Gastroesophageal sphincter (tissue), 4 donors: Measurements from ENCODE around the gene FAM193A. TPM values are rescaled to one million over a fixed set of nuclear protein-coding genes. Genes with fewer than 3 reads are reported as not detected.

Experiments
- ATAC-seq: fragments of 150-250 bp; one replicate; pipeline ENCODE4 v1.9.1; 2016; ENCODE audit warnings: mild to moderate bottlenecking, moderate library complexity
- H3K27ac ChIP-seq, 4 donors: fragments of 200-600 bp; sonication (generic) in 3 of 4; 1 replicate in 3 of 4; 2 replicates in 1 of 4; pipeline ENCODE4 v1.5.1; 2016 to 2019
- H3K27me3 ChIP-seq: fragments of 200-600 bp; sonication (generic); one replicate; pipeline ENCODE4 v1.5.1; 2019
- H3K36me3 ChIP-seq, 2 donors: fragments of 200-600 bp; sonication (generic); one replicate each; pipeline ENCODE4 v1.5.1; 2019; ENCODE audit warnings: control low read depth in 1 of 2
- H3K4me1 ChIP-seq, 3 donors: fragments of 200-600 bp; sonication (generic); 1 replicate in 2 of 3; 2 replicates in 1 of 3; pipeline ENCODE4 v1.5.1; 2016 to 2019; ENCODE audit warnings: control low read depth in 2 of 3
- H3K4me3 ChIP-seq, 2 donors: fragments of 200-600 bp; sonication (generic); one replicate each; pipeline ENCODE4 v1.5.1; 2019; ENCODE audit warnings: mild to moderate bottlenecking in 1 of 2, moderate library complexity in 1 of 2
- H3K9me3 ChIP-seq, 3 donors: fragments of 200-600 bp; sonication (generic); one replicate each; pipeline ENCODE4 v1.5.1; 2017 to 2019; ENCODE audit warnings: control low read depth in 2 of 3
- CTCF ChIP-seq, 4 experiments: fragments of 200-600 bp in 2 of 4; fragments of 450-650 bp in 2 of 4; sonication (generic) in 1 of 4; IDR thresholded peaks; one replicate each; pipeline ENCODE4 v1.5.1; 2017 to 2019; ENCODE audit warnings: antibody characterized with exemption in 4 of 4, mild to moderate bottlenecking in 2 of 4, moderate library complexity in 2 of 4
- EP300 ChIP-seq: sonication (generic); formaldehyde crosslinking; IDR thresholded peaks from one replicate; pipeline ENCODE4 v1.6.1; 2017; ENCODE audit warnings: antibody characterized with exemption, mild to moderate bottlenecking
- POLR2A ChIP-seq, 2 donors: fragments of 450-650 bp; IDR thresholded peaks; one replicate each; pipeline ENCODE4 v1.6.1; 2017; ENCODE audit warnings: antibody characterized with exemption in 2 of 2, mild to moderate bottlenecking in 2 of 2, moderate library complexity in 1 of 2
- POLR2AphosphoS5 ChIP-seq: sonication (generic); formaldehyde crosslinking; IDR thresholded peaks from one replicate; pipeline ENCODE4 v1.6.1; 2017; ENCODE audit warnings: antibody characterized with exemption
- WGBS, 2 donors: methylation state at CpG; one replicate each; pipeline ENCODE4 v1.1.5; 2018; ENCODE audit warnings: low coverage in 1 of 2; 5-methylcytosine and 5-hydroxymethylcytosine counted together
- total RNA-seq, 4 donors: library from RNA; depleted of rRNA; stranded (reverse); fragments of >200 nt; gene quantifications; one replicate each; pipeline ENCODE4 v1.1.0, GENCODE V29; 2016

Gene FAM193A
- total RNA-seq, 4 donors from 2014 or later, result 24.5 to 35.6 (median 30.2) TPM

GRCh38 chr4:2572866-2573265, 36.4 kb downstream of the FAM193A start:
- no peaks in the 10 kb centered on the region for H3K9me3 ChIP-seq
- 88 to 94% methylated on average over 4 of the region's 4 CpGs for WGBS, 2 donors
- TF ChIP-seq POLR2A (IDR thresholded peaks at IDR 0.05) (no peak), EP300 (no peak), CTCF (IDR thresholded peaks at IDR 0.05) (no peak), POLR2AphosphoS5 (no peak)
- no peaks in the 10 kb centered on the region for H3K27me3 ChIP-seq
- no peak for ATAC-seq
- H3K36me3 ChIP-seq, result peaks cover 0 to 7% of the 10 kb centered on the region in 2 donors
- no peak overlapping the region for H3K27ac ChIP-seq
- peaks cover 0 to 64% (median 22%) of the 10 kb centered on the region in 3 donors for H3K4me1 ChIP-seq
- H3K4me3 ChIP-seq, result no peak overlapping the region

GRCh38 chr4:2574009-2574408, 37.6 kb downstream of the FAM193A start:
- Histone ChIP-seq H3K27ac (no peak overlapping the region), H3K27me3 (no peaks in the 10 kb centered on the region), H3K4me3 (no peak overlapping the region), H3K9me3 (no peaks in the 10 kb centered on the region), H3K4me1 (peaks cover 0 to 68% (median 22%) of the 10 kb centered on the region in 3 donors), H3K36me3 (peaks cover 0 to 7% of the 10 kb centered on the region in 2 donors)
- TF ChIP-seq POLR2AphosphoS5 (no peak), POLR2A (IDR thresholded peaks at IDR 0.05) (no peak), CTCF (IDR thresholded peaks at IDR 0.05) (no peak), EP300 (no peak)
- 50 to 79% methylated on average over 1 to 6 of the region's 7 CpGs for WGBS, 2 donors
- ATAC-seq, result no peak

GRCh38 chr4:2574863-2575262, 38.4 kb downstream of the FAM193A start:
- ATAC-seq, result no peak
- TF ChIP-seq POLR2AphosphoS5 (no peak), POLR2A (IDR thresholded peaks at IDR 0.05) (no peak), CTCF (IDR thresholded peaks at IDR 0.05) (no peak), EP300 (no peak)
- WGBS, 2 donors, result 81 to 82% methylated on average over 3 to 7 of the region's 9 CpGs
- Histone ChIP-seq H3K9me3 (no peaks in the 10 kb centered on the region), H3K4me3 (no peak overlapping the region), H3K36me3 (peaks cover 0 to 7% of the 10 kb centered on the region in 2 donors), H3K27me3 (no peaks in the 10 kb centered on the region), H3K4me1 (peaks cover 0 to 66% (median 22%) of the 10 kb centered on the region in 3 donors), H3K27ac (no peak overlapping the region)

GRCh38 chr4:2576290-2576689, 39.8 kb downstream of the FAM193A start:
- H3K27ac ChIP-seq, result no peak overlapping the region
- peaks cover 0 to 7% of the 10 kb centered on the region in 2 donors for H3K36me3 ChIP-seq
- H3K9me3 ChIP-seq, result no peaks in the 10 kb centered on the region
- H3K4me1 ChIP-seq, result peaks cover 0 to 52% (median 18%) of the 10 kb centered on the region in 3 donors
- no peak overlapping the region for H3K4me3 ChIP-seq
- no peak for ATAC-seq
- no peaks in the 10 kb centered on the region for H3K27me3 ChIP-seq
- TF ChIP-seq POLR2A (IDR thresholded peaks at IDR 0.05) (no peak), EP300 (no peak), POLR2AphosphoS5 (no peak), CTCF (IDR thresholded peaks at IDR 0.05) (no peak)
- no CpG with 5 or more reads among the region's 4 CpGs for WGBS, 2 donors

- no peaks in the 10 kb centered on the region for H3K9me3 ChIP-seq
- no peaks in the 10 kb centered on the region for H3K27me3 ChIP-seq
- H3K36me3 ChIP-seq, result peaks cover 0 to 7% of the 10 kb centered on the region in 2 donors
- no peak for ATAC-seq
- H3K4me3 ChIP-seq, result no peak overlapping the region
- 62 to 75% methylated on average over 4 of the region's 4 CpGs for WGBS, 2 donors
- H3K4me1 ChIP-seq, result peaks cover 0 to 46% (median 14%) of the 10 kb centered on the region in 3 donors
- TF ChIP-seq POLR2AphosphoS5 (no peak), CTCF (IDR thresholded peaks at IDR 0.05) (no peak), POLR2A (IDR thresholded peaks at IDR 0.05) (no peak)
- no peak overlapping the region for H3K27ac ChIP-seq
Measured at GRCh38 chr4:2578106-2578505, 41.7 kb downstream of the FAM193A start.
